ENCODE results near the gene MAP6. TPM values are rescaled to one million over a fixed set of nuclear protein-coding genes. Genes with fewer than 3 reads are reported as not detected.

The MAP6 gene
- total RNA-seq, 1 donor from 2014 or later, result 313 TPM

DNA sequence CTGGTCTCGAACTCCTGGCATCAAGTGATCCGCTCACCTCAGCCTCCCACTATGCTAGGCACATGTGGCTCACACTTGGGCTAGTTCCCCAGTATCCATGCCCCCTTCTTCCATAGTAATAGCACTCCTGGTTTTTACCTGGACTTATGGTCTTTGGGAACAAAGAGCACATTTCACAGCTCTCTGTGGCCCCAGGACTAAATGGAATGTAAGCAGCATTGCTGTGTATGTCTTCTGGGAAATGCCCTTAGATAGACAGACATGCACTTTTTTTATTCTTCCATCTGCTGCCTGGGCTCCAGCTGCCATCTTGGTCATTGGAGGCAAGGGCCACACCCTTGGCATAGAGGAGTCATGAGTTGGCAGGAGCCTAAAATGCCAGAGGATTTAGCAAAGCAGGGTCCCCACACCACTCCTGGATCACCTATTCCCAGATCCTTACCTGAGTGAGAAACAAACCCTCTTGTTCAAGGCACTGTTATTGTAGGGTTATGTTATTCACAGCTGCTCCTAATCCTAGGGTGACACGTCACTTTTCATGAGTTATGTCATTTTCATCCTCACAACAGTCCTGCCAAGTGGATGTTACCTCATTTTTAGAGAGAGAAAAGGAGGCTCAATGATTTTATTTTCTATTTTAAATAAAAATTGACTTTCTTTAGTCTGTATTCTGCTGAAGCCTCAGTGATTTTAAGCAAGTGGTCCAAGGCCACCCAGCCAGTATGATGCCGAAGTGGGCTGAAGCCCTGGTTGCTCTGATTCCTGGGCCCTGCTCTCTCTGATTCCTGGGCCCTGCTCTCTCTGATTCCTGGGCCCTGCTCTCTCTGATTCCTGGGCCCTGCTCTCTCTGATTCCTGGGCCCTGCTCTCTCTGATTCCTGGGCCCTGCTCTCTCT is 127.4 kb downstream of the MAP6 start:
- no peak overlapping the region for H3K27ac Mint-ChIP-seq (ENCODE audit: unreplicated experiment)
- no peak overlapping the region for H3K4me3 Mint-ChIP-seq (ENCODE audit: unreplicated experiment)
- DNase-seq, result no peak

DNA sequence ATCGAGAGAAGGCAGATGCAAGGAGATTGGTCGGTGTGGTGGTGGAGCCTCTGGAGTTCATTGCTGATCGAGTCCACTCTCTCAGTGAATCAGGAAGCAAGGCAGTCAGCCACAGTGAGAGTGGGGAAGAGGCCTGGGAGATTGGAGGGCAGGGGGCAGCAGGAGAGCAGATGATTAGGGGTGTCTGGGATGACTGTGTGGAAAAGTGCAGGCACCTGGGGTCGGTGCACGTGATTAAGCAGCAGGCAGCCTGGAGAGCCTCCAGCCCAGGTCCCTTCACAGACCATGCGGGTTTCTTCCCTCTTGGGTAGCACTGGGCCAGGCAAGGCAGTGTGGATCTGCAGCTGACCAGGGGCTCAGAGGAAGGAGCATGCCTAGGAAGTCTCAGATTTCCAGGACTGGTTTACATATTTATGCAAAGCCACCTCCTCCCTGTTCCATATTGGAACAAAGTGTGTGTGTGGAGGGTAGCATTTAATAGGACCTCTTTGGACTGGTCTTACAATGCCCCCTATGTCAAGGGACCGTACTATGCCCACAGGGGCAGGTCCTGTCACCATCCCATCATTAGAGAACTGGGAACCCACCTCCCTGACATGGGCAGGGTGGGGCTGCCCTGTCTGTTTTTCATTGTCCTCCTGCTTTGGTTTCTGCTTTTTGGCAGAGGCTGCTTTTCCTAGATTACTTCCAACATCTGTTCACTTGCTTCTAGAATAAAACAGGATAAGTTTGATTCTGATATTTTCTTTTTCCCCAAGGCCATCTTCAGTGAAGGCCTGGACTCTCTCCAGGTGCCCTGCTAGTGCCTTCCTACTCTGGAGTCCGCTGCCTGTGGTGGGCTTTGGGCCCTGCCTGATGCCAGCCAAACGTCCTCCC is 129.1 kb downstream of the MAP6 start:
- H3K27ac Mint-ChIP-seq (ENCODE audit: unreplicated experiment), result no peak overlapping the region
- TF ChIP-seq, protein P1, sequence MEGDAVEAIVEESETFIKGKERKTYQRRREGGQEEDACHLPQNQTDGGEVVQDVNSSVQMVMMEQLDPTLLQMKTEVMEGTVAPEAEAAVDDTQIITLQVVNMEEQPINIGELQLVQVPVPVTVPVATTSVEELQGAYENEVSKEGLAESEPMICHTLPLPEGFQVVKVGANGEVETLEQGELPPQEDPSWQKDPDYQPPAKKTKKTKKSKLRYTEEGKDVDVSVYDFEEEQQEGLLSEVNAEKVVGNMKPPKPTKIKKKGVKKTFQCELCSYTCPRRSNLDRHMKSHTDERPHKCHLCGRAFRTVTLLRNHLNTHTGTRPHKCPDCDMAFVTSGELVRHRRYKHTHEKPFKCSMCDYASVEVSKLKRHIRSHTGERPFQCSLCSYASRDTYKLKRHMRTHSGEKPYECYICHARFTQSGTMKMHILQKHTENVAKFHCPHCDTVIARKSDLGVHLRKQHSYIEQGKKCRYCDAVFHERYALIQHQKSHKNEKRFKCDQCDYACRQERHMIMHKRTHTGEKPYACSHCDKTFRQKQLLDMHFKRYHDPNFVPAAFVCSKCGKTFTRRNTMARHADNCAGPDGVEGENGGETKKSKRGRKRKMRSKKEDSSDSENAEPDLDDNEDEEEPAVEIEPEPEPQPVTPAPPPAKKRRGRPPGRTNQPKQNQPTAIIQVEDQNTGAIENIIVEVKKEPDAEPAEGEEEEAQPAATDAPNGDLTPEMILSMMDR (IDR thresholded peaks at IDR 0.05; ENCODE audit: partially characterized antibody, unreplicated experiment), result no peak
- peaks cover 10% of the 10 kb centered on the region for H3K27me3 Mint-ChIP-seq (ENCODE audit: unreplicated experiment)
- peaks cover 3% of the 10 kb centered on the region for H3K9me3 Mint-ChIP-seq (ENCODE audit: unreplicated experiment)
- no peaks in the 10 kb centered on the region for H3K36me3 Mint-ChIP-seq (ENCODE audit: unreplicated experiment)
- peaks cover 12% of the 10 kb centered on the region for H3K4me1 Mint-ChIP-seq (ENCODE audit: low read depth, unreplicated experiment)
- H3K4me3 Mint-ChIP-seq (ENCODE audit: unreplicated experiment), result no peak overlapping the region
- no peak for DNase-seq

More for the DNA sequence above, 127.4 kb downstream of the MAP6 start:
- Mint-ChIP-seq H3K27me3 (ENCODE audit: unreplicated experiment) (peaks cover 11% of the 10 kb centered on the region), H3K9me3 (ENCODE audit: unreplicated experiment) (peaks cover 3% of the 10 kb centered on the region), H3K36me3 (ENCODE audit: unreplicated experiment) (no peaks in the 10 kb centered on the region), H3K4me1 (ENCODE audit: low read depth, unreplicated experiment) (peaks cover 9% of the 10 kb centered on the region)
- TF ChIP-seq, protein P1 (IDR thresholded peaks at IDR 0.05; ENCODE audit: partially characterized antibody, unreplicated experiment), result no peak

DNA sequence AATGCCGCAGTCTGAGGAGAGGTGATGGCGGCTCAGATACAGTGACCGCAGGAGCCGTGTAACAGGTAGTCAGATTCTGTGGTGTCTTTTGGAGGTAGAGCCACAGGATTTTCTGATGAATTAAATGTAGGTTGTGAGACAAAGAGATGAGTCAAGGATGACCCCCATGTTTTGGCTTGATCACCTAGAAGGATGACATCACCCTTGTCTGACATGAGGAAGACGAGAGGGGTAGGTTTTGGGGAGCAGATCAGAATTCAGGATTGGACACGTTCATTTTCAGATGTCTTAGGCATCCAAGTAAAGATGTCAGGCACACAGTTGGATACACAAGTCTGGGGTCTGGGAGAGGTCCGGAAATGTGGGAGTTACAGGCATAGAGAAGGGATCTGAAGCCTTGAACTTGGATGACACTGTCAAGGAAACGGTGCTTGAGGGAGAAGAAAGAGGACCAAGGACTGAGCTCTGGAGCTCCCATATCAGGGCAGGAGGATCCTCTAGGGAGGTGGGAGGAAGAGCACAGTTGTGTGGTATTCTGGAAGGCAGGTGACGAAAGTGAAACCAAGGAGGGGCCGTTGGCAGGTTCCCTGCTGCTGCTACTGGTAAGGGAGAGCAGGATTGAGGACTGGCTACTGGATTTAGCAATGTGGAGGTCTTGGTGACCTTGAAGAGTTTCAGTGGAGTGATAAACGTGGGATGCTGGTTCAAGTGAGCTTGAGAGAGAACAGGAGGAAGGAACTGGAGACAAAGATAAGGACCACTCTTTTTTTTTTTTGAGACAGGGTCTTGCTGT is 130.5 kb downstream of the MAP6 start:
- no peak for DNase-seq
- H3K27ac Mint-ChIP-seq (ENCODE audit: unreplicated experiment), result peak overlapping the region; percentile 4
- peaks cover 15% of the 10 kb centered on the region for H3K4me1 Mint-ChIP-seq (ENCODE audit: low read depth, unreplicated experiment)
- no peak overlapping the region for H3K4me3 Mint-ChIP-seq (ENCODE audit: unreplicated experiment)
- H3K9me3 Mint-ChIP-seq (ENCODE audit: unreplicated experiment), result peaks cover 3% of the 10 kb centered on the region
- H3K36me3 Mint-ChIP-seq (ENCODE audit: unreplicated experiment), result no peaks in the 10 kb centered on the region
- H3K27me3 Mint-ChIP-seq (ENCODE audit: unreplicated experiment), result peaks cover 10% of the 10 kb centered on the region
- TF ChIP-seq, protein P1 (IDR thresholded peaks at IDR 0.05; ENCODE audit: partially characterized antibody, unreplicated experiment), result no peak

DNA sequence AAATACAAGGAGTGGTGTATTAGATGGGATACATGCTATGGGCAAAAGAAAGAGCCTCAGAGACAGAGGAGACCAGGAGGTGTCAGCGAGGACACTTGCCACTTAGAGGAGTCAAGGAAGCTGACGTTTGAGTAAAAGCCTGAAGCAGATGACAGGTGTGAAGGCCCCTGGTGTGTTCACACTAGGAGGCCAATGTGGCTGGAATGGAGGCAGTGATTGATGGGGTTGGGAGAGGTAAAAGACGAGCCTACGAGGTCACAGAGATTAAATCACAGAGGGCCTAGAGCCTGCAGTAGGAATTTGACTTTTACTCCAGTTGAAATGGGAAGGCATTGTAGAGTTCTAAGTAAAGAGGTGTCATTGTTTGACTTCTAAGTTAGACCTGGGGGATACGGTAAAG is 131.1 kb downstream of the MAP6 start:
- Mint-ChIP-seq H3K9me3 (ENCODE audit: unreplicated experiment) (peaks cover 3% of the 10 kb centered on the region), H3K36me3 (ENCODE audit: unreplicated experiment) (no peaks in the 10 kb centered on the region), H3K4me3 (ENCODE audit: unreplicated experiment) (no peak overlapping the region), H3K27me3 (ENCODE audit: unreplicated experiment) (peaks cover 10% of the 10 kb centered on the region), H3K27ac (ENCODE audit: unreplicated experiment) (no peak overlapping the region), H3K4me1 (ENCODE audit: low read depth, unreplicated experiment) (peaks cover 15% of the 10 kb centered on the region)
- DNase-seq, result no peak
- TF ChIP-seq, protein P1 (IDR thresholded peaks at IDR 0.05; ENCODE audit: partially characterized antibody, unreplicated experiment), result no peak

Other genes starting within 250 kb of the MAP6 start
- 41.4 TPM for gene KLHL35, start 235.8 kb downstream of the MAP6 start, total RNA-seq (ENCODE audit: unreplicated experiment)
- 147 TPM for gene GDPD5, start 143.1 kb downstream of the MAP6 start, total RNA-seq (ENCODE audit: unreplicated experiment)
- gene SERPINH1, start 106.8 kb downstream of the MAP6 start, total RNA-seq (ENCODE audit: unreplicated experiment), result 35.0 TPM
- gene MOGAT2, start 48.8 kb upstream of the MAP6 start, total RNA-seq (ENCODE audit: unreplicated experiment), result not detected
- gene DGAT2, start 99.7 kb upstream of the MAP6 start, total RNA-seq (ENCODE audit: unreplicated experiment), result 0.76 TPM
- 17.8 TPM for gene UVRAG, start 146.2 kb upstream of the MAP6 start, total RNA-seq (ENCODE audit: unreplicated experiment)